HL-60 (cell line): ENCODE data around the gene DAGLA.
A peak's percentile ranks its signal among the peaks of the same experiment; 100 is the strongest.

Experiments used
- DNase-seq, 2 experiments: peaks; one replicate each; pipeline ENCODE4 v3.0.0-alpha.2; 2010 to 2020; ENCODE audit warnings: low read depth in 1 of 2, low spot score in 1 of 2
- H3K27ac ChIP-seq: fragments of 250-450 bp; sonication (Bioruptor Pico); replicated peaks from 2 replicates; pipeline ENCODE4 v1.5.1; 2020; ENCODE audit warnings: mild to moderate bottlenecking, moderate library complexity
- H3K27me3 ChIP-seq: fragments of 250-450 bp; sonication (Bioruptor Pico); 2 replicates; pipeline ENCODE4 v1.5.1; 2021; ENCODE audit warnings: mild to moderate bottlenecking, moderate library complexity; ENCODE audit not compliant: insufficient read depth, poor library complexity, severe bottlenecking
- H3K4me3 ChIP-seq: replicated peaks from 2 replicates; pipeline ENCODE4 v1.5.1; 2011; ENCODE audit warnings: mild to moderate bottlenecking, control low read depth, low read length; ENCODE audit not compliant: insufficient read depth
- GABPA ChIP-seq: IDR thresholded peaks from 2 replicates; pipeline ENCODE4 v1.6.1; 2012; ENCODE audit warnings: low read depth
- POLR2AphosphoS5 ChIP-seq: IDR thresholded peaks from 2 replicates; pipeline ENCODE4 v1.6.1; 2012; ENCODE audit warnings: low read depth
- SPI1 ChIP-seq: IDR thresholded peaks from 2 replicates; pipeline ENCODE4 v1.6.1; 2012; ENCODE audit warnings: low read depth, mild to moderate bottlenecking, borderline replicate concordance
- TF ChIP-seq, protein P1 (sequence below): IDR thresholded peaks from 2 replicates; pipeline ENCODE4 v1.6.1; 2012; ENCODE audit warnings: low read depth; ENCODE audit not compliant: insufficient replicate concordance
- TF ChIP-seq, protein P2 (sequence below): IDR thresholded peaks from one replicate; pipeline ENCODE4 v1.5.1; 2011; ENCODE audit warnings: low read length, control low read depth, inconsistent platforms; ENCODE audit not compliant: insufficient read depth

Gene DAGLA

GRCh38 chr11:61688365-61689163 lies 8.4 kb downstream of the DAGLA start:
- TF ChIP-seq, protein P1, sequence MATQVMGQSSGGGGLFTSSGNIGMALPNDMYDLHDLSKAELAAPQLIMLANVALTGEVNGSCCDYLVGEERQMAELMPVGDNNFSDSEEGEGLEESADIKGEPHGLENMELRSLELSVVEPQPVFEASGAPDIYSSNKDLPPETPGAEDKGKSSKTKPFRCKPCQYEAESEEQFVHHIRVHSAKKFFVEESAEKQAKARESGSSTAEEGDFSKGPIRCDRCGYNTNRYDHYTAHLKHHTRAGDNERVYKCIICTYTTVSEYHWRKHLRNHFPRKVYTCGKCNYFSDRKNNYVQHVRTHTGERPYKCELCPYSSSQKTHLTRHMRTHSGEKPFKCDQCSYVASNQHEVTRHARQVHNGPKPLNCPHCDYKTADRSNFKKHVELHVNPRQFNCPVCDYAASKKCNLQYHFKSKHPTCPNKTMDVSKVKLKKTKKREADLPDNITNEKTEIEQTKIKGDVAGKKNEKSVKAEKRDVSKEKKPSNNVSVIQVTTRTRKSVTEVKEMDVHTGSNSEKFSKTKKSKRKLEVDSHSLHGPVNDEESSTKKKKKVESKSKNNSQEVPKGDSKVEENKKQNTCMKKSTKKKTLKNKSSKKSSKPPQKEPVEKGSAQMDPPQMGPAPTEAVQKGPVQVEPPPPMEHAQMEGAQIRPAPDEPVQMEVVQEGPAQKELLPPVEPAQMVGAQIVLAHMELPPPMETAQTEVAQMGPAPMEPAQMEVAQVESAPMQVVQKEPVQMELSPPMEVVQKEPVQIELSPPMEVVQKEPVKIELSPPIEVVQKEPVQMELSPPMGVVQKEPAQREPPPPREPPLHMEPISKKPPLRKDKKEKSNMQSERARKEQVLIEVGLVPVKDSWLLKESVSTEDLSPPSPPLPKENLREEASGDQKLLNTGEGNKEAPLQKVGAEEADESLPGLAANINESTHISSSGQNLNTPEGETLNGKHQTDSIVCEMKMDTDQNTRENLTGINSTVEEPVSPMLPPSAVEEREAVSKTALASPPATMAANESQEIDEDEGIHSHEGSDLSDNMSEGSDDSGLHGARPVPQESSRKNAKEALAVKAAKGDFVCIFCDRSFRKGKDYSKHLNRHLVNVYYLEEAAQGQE: no peak
- TF ChIP-seq POLR2AphosphoS5: no peak
- no peak for TF ChIP-seq GABPA
- TF ChIP-seq, protein P2, sequence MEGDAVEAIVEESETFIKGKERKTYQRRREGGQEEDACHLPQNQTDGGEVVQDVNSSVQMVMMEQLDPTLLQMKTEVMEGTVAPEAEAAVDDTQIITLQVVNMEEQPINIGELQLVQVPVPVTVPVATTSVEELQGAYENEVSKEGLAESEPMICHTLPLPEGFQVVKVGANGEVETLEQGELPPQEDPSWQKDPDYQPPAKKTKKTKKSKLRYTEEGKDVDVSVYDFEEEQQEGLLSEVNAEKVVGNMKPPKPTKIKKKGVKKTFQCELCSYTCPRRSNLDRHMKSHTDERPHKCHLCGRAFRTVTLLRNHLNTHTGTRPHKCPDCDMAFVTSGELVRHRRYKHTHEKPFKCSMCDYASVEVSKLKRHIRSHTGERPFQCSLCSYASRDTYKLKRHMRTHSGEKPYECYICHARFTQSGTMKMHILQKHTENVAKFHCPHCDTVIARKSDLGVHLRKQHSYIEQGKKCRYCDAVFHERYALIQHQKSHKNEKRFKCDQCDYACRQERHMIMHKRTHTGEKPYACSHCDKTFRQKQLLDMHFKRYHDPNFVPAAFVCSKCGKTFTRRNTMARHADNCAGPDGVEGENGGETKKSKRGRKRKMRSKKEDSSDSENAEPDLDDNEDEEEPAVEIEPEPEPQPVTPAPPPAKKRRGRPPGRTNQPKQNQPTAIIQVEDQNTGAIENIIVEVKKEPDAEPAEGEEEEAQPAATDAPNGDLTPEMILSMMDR: no peak
- no peak for TF ChIP-seq SPI1
- peak in 1 of 2 experiments; percentile 49 for DNase-seq
- Histone ChIP-seq H3K27me3 (peaks cover 25% of the 10 kb centered on the region), H3K27ac (no peak overlapping the region), H3K4me3 (no peak overlapping the region)

- DNase-seq: no peak
- Histone ChIP-seq H3K27ac (no peak overlapping the region), H3K4me3 (no peak overlapping the region), H3K27me3 (peaks cover 19% of the 10 kb centered on the region)
- no peak for TF ChIP-seq SPI1
- TF ChIP-seq, protein P2: no peak
- TF ChIP-seq GABPA: no peak
- TF ChIP-seq, protein P1: no peak
- TF ChIP-seq POLR2AphosphoS5: no peak
Observed at GRCh38 chr11:61689164-61689496, 8.9 kb downstream of the DAGLA start.

DNA sequence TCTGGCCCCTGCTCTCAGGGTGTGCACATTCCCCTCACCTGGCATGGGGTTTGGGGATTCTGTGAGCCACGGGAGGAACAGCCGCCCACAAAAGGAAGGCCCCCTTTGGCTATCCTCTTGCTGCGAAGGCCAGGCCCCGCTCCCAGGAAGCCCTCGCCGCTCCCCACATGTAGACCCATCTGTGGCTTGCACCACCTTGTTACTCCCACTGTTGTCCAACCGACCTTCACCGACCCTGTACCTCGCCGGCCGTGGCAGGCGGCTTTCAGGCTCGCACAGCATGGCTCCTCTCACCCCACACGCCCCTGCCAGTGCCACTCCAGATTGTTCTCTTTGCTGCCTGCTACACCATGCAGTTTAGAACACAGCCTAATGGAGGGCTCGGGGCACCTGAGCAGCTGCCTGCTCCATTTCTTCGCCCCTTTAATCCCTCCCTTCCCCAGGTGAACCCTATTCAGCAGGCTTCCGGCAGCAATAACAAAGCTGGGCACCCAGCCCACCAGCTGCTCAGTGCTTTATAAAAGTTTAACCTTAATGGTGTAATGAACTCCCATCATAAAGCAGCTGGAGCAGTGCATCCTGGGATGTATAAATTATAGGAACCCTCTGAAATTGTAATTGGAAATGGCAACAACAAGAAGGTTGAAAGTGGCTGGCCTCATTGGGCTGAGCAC lies 10.7 kb downstream of the DAGLA start:
- H3K27me3 ChIP-seq: peaks cover 2% of the 10 kb centered on the region
- H3K27ac ChIP-seq: no peak overlapping the region
- no peak for DNase-seq
- TF ChIP-seq POLR2AphosphoS5 (no peak), SPI1 (no peak), GABPA (no peak)
- TF ChIP-seq, protein P1: no peak
- TF ChIP-seq, protein P2: no peak
- H3K4me3 ChIP-seq: no peak overlapping the region
